T follicular helper cell (primary cell): ENCODE data around the gene HGFAC.

ENCODE experiments used
- DNase-seq: peaks from one replicate; pipeline ENCODE4 v3.0.0-alpha.2; 2020; ENCODE audit warnings: low read depth

HGFAC gene

DNA sequence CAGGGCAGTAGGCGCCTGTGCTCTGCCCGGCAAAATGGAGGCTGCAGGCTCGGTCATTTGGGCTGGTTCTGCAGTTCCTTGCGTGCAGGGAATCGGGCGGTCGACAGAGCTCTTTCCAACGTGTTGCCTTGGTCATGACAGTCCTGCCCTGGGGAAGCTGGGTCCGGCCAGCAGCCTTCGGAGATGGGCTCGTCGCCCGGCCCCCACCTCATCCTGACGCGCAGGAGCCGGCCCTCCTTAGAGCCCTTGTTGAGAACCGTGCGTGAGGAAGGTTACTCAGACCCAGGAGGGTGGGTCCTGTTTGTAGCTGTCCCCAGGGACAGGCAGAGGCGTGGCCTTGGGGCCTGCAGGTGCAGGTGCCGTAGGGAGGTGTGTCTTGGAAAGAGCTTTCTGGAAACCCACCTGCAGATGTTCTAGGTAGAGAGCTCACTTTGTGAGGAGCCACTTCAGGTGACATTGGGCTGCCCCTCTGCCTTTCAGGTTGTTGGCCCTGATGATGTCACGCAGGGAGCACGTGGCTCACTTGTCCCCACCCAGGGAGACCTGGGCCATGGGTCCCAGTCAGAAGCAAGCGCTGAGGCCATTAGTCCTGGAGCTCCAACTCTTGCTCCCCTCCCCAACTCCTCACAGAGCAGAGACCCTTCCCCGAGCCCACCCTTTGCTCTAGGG lies 15.2 kb upstream of the HGFAC start:
- DNase-seq, result no peak

- no peak for DNase-seq
Observed at GRCh38 chr4:3427134-3427476, 14.7 kb upstream of the HGFAC start.

DNA sequence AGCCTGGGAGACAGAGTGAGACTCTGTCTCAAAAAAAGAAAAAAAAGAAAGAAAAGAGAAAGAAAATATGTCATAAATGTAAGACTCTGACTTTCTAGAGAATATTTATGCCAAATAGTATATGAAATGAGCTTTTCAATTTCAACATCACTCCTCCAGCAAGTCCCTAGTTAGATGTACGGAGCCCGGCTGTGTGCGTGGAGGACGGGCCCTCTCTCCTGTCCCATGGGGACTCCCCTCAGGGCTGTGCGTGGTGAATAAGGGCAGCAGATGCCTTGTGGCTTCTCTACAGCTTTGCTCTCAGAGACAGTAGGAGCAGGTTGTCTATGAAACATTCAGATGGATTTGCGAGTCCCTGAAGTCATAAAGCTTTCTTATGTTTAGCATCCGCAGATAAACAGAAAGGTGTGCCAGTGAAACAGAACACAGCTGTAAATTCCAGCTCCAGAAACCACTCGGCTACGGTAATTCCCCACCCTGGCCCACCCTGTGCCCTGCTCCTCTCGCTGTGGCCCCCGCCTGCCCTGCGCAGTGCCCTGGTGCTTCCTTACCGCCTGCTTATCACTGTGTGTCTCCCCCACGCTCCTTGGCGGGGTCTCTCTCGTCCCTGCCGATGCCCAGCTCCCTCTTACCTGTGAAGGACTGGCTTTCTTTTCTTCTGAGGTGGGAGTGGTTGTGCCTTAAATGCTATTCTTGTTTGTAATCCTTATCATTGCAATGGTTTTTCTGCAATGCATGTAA lies 13.9 kb upstream of the HGFAC start:
- DNase-seq, result no peak

GRCh38 chr4:3429651-3430050 lies 12.1 kb upstream of the HGFAC start:
- no peak for DNase-seq

GRCh38 chr4:3430524-3430923 lies 11.2 kb upstream of the HGFAC start:
- DNase-seq, result no peak

DNA sequence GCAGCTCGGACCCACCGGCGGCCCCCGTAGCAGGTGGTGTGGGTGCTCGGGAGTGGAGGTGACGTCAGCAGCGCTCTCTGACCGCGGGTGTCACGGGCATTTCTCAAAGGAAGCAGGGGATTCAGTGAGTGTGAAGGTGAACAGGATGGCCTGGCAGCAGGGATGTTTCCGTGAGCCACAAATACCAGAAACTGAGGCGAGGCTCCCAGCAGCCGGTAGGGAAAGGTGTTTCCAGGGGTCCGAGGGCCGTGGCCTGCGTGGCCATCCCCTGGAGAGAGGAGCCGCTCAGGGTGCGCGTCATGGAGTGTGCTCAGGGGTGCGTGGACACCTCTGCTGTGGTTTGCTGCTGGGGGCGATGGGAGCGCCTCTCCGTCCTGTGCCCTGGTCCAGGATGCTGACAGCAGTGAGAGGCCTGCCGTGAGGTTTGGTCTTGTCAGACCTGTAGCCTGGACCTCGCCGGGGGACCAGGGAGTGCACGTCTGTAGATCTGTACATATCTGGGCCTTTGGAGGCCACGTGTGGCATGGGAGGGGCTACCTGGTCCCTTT lies 10.2 kb upstream of the HGFAC start:
- DNase-seq, result no peak

GRCh38 chr4:3432381-3432790 lies 9.4 kb upstream of the HGFAC start:
- DNase-seq, result no peak

DNA sequence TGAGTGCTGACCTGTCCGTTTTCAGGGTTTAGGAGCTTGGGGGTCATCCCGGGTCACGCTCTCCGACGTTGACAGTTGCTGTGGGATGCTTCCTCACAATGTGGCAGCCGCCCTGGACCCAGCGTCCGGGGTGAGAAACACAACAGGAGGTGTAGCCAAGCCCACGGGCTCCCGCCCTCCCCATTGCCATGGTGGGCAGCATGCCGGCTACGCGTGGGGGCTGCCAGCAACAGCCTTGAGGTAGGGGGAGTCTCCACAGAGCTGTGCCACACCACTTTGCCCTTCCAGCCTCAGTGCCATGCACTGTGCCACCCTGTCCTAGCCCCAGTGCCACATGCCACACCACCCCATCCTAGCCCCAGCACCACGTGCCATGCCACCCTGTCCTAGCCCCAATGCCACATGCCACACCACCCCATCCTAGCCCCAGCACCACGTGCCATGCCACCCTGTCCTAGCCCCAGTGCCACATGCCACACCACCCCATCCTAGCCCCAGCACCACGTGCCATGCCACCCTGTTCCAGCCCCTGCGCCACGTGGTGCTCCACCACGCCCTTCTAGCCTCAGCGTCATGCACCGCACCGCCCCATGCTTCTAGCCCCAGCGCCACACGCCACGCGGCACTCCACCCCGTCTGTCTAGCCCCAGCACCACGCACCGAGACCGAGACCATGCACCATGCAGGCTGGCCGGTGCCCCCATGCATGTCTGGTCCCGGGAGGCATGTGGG lies 8.5 kb upstream of the HGFAC start:
- DNase-seq, result no peak

DNA sequence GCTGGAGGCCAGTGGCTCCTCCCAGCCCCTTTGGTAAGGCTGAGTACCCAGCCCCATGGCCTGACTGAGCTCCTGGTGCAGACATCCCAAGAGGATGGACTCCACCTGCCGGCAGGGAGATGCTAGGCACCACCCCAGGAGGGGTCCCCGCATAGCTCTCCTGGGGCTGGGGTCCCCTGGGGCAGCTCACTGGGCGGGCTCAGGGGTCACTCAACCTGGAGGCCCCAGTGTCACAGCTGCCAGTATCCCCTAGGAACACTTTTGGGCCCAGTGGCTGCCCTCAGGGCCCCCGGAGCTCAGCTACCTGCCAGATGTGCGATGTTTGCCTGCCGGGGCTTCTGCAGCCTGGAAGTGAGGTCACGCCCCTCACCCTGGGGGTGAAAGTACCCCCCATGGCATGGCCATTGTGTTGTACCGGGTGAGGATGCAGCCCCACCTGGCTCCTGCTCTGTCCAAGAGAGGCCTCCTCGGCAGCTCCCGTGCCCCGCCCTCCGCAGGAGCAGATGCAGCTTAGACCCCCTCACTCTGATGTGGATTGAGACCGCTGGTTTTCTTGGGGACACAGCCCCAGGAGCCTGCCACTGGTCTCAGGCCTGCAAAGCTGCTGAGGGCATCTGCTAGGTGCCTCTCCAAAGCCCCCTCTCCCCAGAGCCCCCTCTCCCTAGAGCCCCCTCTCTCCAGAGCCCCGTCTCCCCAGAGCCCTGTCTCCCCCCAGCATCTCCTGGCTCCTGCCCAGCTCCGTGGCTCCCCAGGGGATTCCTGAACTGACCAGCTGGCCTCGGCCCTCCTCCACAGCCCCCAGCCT lies 6.7 kb upstream of the HGFAC start:
- no peak for DNase-seq

DNA sequence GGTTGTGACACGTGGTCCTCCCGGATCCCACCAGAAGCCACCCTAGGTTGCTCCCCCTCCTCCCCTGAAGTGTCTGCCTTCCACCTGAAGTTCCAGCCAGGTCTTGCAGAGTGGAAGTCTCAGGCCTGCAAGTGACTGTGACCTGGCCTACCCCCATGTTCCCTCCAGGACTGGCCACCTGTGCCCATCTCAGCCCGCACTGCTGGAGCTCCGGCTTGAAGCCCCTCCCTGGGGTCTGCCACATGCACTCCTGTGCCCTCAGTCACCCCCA lies 6.1 kb upstream of the HGFAC start:
- no peak for DNase-seq

- DNase-seq, result no peak
Observed at GRCh38 chr4:3436048-3436797, 5.5 kb upstream of the HGFAC start.

GRCh38 chr4:3436798-3437581 lies 4.8 kb upstream of the HGFAC start:
- no peak for DNase-seq

- no peak for DNase-seq
Observed at GRCh38 chr4:3437582-3437936, 4.2 kb upstream of the HGFAC start.

GRCh38 chr4:3437998-3438846 lies 3.5 kb upstream of the HGFAC start:
- DNase-seq, result no peak

GRCh38 chr4:3438847-3439180 lies 3.0 kb upstream of the HGFAC start:
- DNase-seq, result no peak

GRCh38 chr4:3439391-3439790 lies 2.4 kb upstream of the HGFAC start:
- no peak for DNase-seq

DNA sequence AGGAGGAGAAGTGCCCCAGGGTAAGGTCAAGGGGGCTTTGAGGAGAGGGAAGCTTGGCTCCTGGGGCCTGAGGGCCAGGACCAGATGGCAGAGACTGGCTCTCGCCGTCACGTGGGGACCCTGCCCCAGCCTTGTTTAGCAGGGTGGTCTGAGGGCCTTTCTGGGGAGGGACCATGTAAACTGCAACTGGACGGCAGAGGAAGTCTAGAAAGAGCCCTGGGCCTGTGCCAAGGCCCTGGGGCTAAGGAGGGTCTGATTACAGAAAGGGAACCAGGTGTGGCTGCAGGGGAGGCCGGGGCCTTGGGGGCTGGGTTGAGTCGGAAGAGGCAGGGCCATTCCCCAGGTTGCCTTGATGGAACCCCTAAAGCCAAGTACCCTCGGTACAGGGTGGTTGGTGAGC lies 1.8 kb upstream of the HGFAC start:
- DNase-seq, result no peak

DNA sequence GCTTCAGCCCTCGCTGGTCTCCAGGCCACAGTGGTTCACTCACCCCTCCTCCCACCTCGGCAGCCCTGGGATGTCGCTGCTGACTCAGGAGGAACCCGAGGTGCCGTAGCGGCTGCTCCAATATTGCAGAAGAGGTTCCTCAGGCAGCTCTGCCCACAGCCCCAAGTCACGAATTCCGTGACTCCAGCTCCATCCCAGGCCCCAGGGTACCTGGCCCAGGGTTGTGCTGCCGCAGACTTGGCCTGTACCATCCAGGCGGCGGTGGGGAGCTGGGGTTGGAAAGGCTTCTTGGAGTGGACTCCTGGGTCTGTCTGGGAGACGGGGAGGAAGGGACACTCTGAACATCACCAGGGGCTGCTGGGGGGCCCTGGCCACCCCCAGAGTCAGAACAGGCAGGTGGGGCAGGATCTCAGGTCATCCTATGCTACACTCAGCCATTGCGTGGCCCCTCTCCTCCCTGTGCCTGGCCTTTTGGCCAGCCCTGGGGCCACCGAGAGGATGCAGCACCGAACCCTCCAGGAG lies 728 bp upstream of the HGFAC start:
- DNase-seq, result no peak

- DNase-seq, result no peak
Observed at GRCh38 chr4:3442460-3442958, 741 bp downstream of the HGFAC start.
